HL-60/S4 treated with retinoic acid at 250 ng/mL for 4 days and 3 days (cell line): Measurements from ENCODE around the gene LGR6.
"Not testable (repeated sequence)": the region's sequence is repeated elsewhere in the genome, so short reads cannot be mapped to it uniquely, and the experiment has no call there.

ENCODE experiments used
- in situ Hi-C: fragments of 300-500 bp; cut with MboI; formaldehyde crosslinking; loops from 2 replicates; pipeline ENCODE4 v1.7.0; 2022; ENCODE audit warnings: low sequenced_read_pairs

LGR6 gene

DNA sequence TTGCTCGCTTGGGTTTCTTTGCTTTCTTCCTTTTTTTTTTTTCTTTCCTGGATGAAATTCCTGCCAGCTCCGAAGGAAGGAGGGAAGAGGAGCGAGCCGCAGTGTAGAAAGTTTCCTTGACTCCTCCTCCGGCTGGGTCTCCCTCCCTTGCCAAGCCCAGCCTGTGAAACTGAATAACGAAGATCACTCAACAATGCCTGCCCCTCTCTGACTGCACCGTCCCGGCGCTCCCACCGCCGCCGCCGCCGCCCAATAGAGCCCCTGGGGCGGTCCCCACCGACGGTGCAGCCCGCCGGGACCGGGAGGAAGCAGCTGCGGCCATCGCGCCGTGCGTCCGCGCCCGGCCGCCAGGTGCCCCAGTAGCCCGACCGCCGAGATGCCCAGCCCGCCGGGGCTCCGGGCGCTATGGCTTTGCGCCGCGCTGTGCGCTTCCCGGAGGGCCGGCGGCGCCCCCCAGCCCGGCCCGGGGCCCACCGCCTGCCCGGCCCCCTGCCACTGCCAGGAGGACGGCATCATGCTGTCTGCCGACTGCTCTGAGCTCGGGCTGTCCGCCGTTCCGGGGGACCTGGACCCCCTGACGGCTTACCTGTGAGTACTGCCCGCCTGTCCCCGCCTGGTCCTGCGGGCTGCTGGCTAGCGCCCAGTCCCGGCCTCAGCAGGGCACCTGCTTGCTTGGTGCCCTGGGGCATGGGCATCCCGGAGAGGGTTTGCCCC, at the start of gene LGR6:
Gene LGR6 (plus strand): TSS at position 186 of the 714 bp plus-strand sequence. CDS start 191 bp downstream, at position 377.
- in situ Hi-C loops, result loop anchor here (25.0 kb wide), 1 partner anchor 519 kb away; the partner anchor contains the start of gene SYT2

DNA sequence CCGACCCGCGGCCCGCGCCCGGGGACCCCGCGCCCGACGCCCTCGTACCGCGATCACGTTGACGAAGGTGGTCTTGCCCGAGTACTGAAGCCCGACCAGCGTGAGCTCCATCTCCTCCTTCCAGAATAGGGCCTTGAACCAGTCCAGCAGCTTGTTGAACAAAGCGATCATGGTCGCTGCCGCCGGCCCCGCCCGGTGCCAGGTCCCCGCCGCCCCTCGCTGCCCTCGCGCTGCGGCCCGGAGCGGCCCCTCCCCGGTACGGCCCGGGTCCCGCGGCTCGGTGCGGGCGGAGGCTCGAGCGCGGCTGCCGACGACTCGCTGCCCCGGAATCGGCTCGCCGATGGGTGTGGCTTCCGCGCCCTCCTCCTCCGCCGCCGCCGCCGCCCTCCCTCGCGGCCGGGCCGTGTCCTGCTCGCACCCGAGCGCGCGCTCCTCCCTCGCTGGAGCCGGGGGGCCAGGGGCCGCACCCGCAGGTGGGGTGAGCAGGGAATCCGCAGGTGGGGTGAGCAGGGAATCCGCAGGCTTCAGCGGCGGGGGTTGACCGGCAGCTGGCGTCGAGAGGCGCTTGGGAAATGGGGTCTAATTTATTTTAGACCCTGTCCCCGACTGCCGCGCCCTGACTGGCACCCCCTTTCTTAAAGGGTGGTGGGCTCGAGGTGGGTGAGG, 49.1 kb upstream of the LGR6 start, which contains the start of gene ARL8A:
Gene ARL8A (minus strand): TSS at position 336 of the 666 bp plus-strand sequence. CDS start 165 bp downstream, at position 171.
- in situ Hi-C loops, result no loop called here

- in situ Hi-C loops, result no loop called here
These were observed 48.4 kb upstream of the LGR6 start for GRCh38 chr1:202145068-202145743.

GRCh38 chr1:202145744-202146140, 47.9 kb upstream of the LGR6 start:
- in situ Hi-C loops, result not testable (repeated sequence)

DNA sequence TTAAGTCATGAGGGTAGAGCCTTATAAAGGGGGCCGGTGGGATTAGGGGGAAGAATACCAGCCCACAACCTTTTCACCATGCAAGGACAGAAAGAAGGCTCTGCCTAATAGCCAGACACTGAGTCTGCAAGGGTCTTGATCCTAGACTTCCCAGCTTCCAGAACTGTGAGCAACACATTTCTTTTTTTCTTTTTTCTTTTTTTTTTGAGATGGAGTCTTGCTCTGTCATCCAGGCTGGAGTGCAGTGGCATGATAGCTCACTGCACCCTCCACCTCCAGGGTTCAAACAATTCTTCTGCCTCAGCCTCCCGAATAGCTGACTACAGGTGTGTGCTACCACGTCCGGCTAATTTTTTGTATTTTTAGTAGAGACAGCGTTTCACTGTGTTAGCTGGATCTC, 47.3 kb upstream of the LGR6 start:
- in situ Hi-C loops, result no loop called here

DNA sequence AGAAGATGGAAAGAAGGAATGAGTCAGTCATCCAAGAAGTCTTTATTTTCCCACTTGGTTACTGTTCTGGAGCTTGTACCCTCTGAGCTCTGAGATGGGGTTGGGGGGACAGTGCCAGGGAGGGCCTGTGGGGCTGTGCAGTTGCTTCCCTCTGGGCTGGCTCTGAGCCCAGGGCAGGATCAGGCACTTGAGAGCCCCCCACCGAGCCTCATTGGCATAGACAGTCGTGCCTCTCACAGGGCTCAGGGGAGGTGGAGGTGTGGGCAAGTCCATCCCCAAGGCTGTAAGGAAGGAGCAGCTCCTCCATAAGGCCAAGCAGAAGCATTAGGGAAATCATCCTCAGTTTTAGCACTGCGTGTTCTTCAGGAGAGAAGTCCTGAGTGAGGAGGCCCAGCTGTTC, 46.6 kb upstream of the LGR6 start:
- in situ Hi-C loops, result no loop called here

- in situ Hi-C loops, result no loop called here
These were observed 45.2 kb upstream of the LGR6 start for GRCh38 chr1:202148391-202148790.

GRCh38 chr1:202149566-202149965, 44.0 kb upstream of the LGR6 start:
- in situ Hi-C loops, result no loop called here

- in situ Hi-C loops, result no loop called here
These were observed 43.4 kb upstream of the LGR6 start for GRCh38 chr1:202150187-202150586.

DNA sequence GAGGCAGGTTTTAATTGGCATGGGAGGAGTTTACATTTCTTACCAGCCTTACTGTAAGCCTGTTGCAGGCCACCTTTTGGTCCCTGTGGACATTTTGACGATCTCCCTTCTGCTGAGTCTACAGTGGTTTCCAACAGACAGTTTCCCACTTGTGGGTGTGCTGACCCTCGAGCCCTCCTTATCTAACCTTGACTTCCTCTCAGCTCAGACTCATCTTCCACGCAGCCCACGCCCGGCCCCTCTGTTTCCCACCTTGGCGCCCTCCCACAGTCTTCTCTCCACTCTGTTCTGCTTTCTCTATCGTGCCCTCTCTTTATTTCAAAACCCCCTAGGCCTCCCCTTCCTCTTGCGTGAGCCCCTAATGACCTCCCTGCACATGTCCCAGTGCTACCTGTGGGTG, 43.0 kb upstream of the LGR6 start:
- in situ Hi-C loops, result no loop called here

DNA sequence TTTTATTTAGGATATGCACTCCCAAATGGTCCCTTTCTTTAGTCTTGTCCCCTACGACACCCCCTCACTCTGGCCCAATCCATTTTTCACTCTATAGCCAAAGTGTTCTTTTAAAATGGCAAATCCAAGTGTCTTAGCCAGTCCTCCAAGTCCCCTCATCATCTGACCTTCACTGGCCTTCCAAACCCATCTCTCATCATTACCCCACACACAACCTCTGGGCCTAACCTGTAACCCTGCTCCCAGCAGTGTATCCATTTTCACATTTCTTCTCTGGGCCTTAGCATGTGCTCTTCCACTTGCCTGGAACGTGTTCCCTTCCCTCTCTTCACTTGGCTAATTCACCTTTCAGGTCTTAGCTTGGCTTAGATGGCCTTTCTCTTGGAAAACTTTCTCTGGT, 42.6 kb upstream of the LGR6 start:
- in situ Hi-C loops, result no loop called here

DNA sequence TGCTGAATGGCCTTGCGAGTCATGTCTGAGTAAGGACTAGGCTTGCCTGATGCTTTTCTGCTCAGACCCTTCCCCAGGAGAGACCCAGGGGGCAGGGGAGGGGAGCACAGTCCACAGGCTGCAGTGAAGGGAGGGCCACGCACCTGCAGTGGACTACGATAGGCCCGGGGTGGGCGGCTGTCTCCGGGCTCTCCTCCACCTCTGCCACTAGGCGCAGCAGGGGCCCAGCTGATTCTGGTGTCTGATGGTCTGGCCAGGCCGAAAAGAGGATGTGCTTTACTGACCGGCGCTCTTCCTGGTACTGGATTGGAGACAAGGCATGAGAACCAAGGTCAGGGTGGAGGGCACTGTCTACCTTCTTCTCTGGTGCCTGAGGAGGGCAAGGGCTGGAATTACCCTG, 41.2 kb upstream of the LGR6 start:
- in situ Hi-C loops, result no loop called here

DNA sequence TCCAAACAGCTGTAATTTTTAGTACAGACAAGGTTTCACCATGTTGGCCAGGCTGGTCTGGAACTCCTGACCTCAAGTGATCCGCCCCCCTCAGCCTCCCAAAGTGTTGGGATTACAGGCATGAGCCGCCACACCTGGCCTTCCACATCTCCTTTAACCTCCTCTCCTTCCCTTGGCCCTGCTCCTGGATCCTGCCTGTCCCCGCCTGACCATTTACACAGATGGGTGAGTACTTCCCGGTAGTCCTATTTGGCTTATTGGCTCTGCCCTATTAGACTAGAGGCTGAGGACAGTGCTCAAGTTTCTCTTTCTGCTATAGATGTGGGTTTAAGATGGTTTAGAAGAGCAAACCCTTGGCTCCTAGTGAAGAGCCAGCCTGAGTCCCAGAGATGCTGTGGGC, 40.3 kb upstream of the LGR6 start:
- in situ Hi-C loops, result no loop called here

- in situ Hi-C loops, result no loop called here
These were observed 39.3 kb upstream of the LGR6 start for GRCh38 chr1:202154148-202154765.

DNA sequence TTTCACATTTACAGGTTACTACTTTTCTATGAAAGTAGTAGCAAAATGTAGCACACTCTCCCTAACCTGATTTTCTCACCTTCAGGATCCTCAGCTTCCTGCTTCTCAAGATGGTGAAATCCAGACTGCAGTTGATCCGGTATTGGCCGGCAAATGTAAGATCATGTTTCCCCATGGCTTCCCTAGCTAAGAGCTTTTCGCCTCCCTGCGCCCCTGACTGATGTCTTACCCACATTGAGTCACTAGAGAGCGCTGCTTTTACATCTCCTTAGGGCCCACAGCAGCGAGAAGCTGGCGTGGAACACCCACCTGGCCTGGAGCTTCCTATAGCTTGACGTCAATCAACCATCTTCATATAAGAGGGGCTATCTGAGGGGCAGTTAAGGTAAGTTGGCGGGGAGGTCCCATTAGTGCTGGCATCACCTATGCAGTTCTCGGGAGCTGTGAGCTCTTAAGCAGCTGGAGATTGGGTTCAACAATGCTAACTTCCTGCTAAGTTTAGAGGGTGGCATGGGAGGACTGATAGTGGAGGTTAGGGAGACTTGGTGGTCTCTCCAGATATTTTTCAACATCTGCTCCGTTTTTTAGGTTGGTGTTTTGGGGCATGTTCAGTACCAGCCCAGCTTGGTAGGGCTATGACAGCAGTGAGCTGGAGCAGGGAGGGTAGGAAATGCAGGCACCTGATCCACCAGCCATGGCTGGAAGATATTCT, 38.7 kb upstream of the LGR6 start:
- in situ Hi-C loops, result no loop called here

DNA sequence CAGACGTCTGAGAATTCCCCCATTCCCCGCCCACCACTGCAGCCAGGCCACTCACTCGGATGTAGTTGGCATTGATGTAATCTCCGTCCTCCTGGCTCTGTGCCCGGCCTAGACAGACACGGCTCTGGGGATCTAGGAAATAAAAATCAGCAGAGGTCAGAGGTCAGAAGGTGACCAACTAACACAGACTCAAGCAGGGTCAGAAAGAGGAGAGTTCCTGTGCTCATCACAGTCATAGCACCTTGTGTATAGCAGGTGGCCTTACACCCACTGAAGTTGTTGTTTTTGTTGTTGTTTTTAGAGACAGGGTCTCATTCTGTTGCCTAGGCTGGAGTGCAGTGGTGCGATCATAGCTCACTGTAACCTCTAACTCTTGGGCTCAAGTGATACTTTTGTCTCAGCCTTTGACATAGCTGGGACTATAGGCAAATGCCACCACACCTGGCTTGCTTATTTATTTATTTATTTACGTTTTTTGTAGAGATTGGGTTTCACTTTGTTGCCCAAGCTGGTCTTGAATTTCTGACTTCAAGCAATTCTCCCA, 38.0 kb upstream of the LGR6 start:
- in situ Hi-C loops, result no loop called here

GRCh38 chr1:202156590-202156989, 37.0 kb upstream of the LGR6 start:
- in situ Hi-C loops, result no loop called here

DNA sequence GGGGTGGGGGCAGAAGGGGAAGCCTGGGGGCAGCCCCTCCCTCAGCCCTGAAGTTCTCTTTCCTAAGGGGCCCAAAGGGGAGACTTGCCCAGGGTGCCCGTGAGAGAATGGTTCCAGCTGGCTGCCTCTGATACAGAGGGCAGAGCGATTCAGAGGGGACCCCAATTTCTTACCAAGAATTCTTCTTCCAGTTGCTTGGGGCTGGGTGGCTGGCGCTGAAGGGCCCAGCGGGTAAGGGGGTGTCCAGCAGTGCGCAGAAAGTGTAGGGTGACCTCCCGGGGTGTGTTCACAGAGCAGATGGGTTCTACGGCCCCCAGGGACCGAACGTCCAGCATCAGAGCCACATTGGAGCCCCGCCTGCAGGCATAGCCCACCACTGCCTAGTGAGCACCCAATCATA, 35.7 kb upstream of the LGR6 start:
- in situ Hi-C loops, result no loop called here

- in situ Hi-C loops, result no loop called here
These were observed 34.6 kb upstream of the LGR6 start for GRCh38 chr1:202158810-202159533.
